Measurements from ENCODE around the gene ATG13. TPM values are rescaled to one million over a fixed set of nuclear protein-coding genes. Genes with fewer than 3 reads are reported as not detected.

The ATG13 gene
- total RNA-seq, 2 experiments from 2014 or later: 95.7 to 102 TPM

GRCh38 chr11:46697303-46697702, 80.0 kb downstream of the ATG13 start:
- Mint-ChIP-seq H3K4me1 (ENCODE audit: low read depth) (peaks cover 47% of the 10 kb centered on the region), H3K36me3 (ENCODE audit: low read depth) (peaks cover 69% of the 10 kb centered on the region), H3K9me3 (no peaks in the 10 kb centered on the region), H3K4me3 (peak overlapping the region; percentile 60), H3K27me3 (no peaks in the 10 kb centered on the region), H3K27ac (peak overlapping the region; percentile 52)
- DNase-seq: no peak
- no peaks in the 10 kb centered on the region for H3K27me3 ChIP-seq (ENCODE audit: control insufficient read depth in 1 of 2, insufficient read depth in 2 of 2, low read length in 2 of 2)
- TF ChIP-seq CTCF (IDR thresholded peaks at IDR 0.05): no peak
- POLR2A ChIA-PET: interaction anchor here (1.3 to 10.9 kb wide), 2 partner anchors 24 to 80 kb away, joined by 5 to 146 read pairs; partner anchors contain the start of genes ATG13 and HARBI1
- H3K27ac ChIP-seq (ENCODE audit: low read depth in 1 of 2, low read length in 2 of 2): no peak overlapping the region
- no peaks in the 10 kb centered on the region for H3K9me3 ChIP-seq (ENCODE audit: control insufficient read depth in 1 of 2, insufficient read depth in 1 of 2, low read length in 2 of 2)
- H3K4me3 ChIP-seq (ENCODE audit: low read length): no peak overlapping the region
- H3K4me1 ChIP-seq (ENCODE audit: insufficient read depth, low read length): peaks cover 68% of the 10 kb centered on the region
- intact Hi-C loops (cut with DNase I, micrococcal nuclease): loop anchor here in 1 of 2 experiments (10.0 kb wide), 1 partner anchor 583 kb away; no protein-coding TSS in a partner anchor
- no peak for ATAC-seq (ENCODE audit: poor library complexity)
- peaks cover 42% of the 10 kb centered on the region for H3K36me3 ChIP-seq (ENCODE audit: insufficient read depth, low read length)
- CTCF ChIA-PET: no interaction called here

- ChIA-PET POLR2A (interaction anchor here (1.3 to 10.9 kb wide), 2 partner anchors 25 to 81 kb away, joined by 5 to 146 read pairs; partner anchors contain the start of genes ATG13 and HARBI1), CTCF (no interaction called here)
- no peaks in the 10 kb centered on the region for H3K9me3 ChIP-seq (ENCODE audit: control insufficient read depth in 1 of 2, insufficient read depth in 1 of 2, low read length in 2 of 2)
- no peak for TF ChIP-seq CTCF (IDR thresholded peaks at IDR 0.05)
- Mint-ChIP-seq H3K4me3 (peak overlapping the region; percentile 60), H3K27ac (peak overlapping the region; percentile 52), H3K9me3 (no peaks in the 10 kb centered on the region), H3K4me1 (ENCODE audit: low read depth) (peaks cover 52% of the 10 kb centered on the region), H3K36me3 (ENCODE audit: low read depth) (peaks cover 69% of the 10 kb centered on the region), H3K27me3 (no peaks in the 10 kb centered on the region)
- ATAC-seq (ENCODE audit: poor library complexity): no peak
- intact Hi-C loops (cut with DNase I, micrococcal nuclease): loop anchor here in 1 of 2 experiments (10.0 kb wide), 1 partner anchor 583 kb away; no protein-coding TSS in a partner anchor
- peaks cover 44% of the 10 kb centered on the region for H3K36me3 ChIP-seq (ENCODE audit: insufficient read depth, low read length)
- H3K4me3 ChIP-seq (ENCODE audit: low read length): no peak overlapping the region
- no peak overlapping the region for H3K27ac ChIP-seq (ENCODE audit: low read depth in 1 of 2, low read length in 2 of 2)
- H3K27me3 ChIP-seq (ENCODE audit: control insufficient read depth in 1 of 2, insufficient read depth in 2 of 2, low read length in 2 of 2): no peaks in the 10 kb centered on the region
- peaks cover 71% of the 10 kb centered on the region for H3K4me1 ChIP-seq (ENCODE audit: insufficient read depth, low read length)
- DNase-seq: no peak
Observed at GRCh38 chr11:46697723-46698122, 80.4 kb downstream of the ATG13 start.

GRCh38 chr11:46698597-46698996, 81.2 kb downstream of the ATG13 start:
- H3K27me3 ChIP-seq (ENCODE audit: control insufficient read depth in 1 of 2, insufficient read depth in 2 of 2, low read length in 2 of 2): no peaks in the 10 kb centered on the region
- no peak overlapping the region for H3K27ac ChIP-seq (ENCODE audit: low read depth in 1 of 2, low read length in 2 of 2)
- CTCF ChIA-PET: interaction anchor here (1.2 kb wide), 1 partner anchor 169 kb away, joined by 3 read pairs; no protein-coding TSS in a partner anchor
- peaks cover 60% of the 10 kb centered on the region for H3K4me1 Mint-ChIP-seq (ENCODE audit: low read depth)
- peaks cover 46% of the 10 kb centered on the region for H3K36me3 ChIP-seq (ENCODE audit: insufficient read depth, low read length)
- no peaks in the 10 kb centered on the region for H3K27me3 Mint-ChIP-seq
- peaks cover 74% of the 10 kb centered on the region for H3K36me3 Mint-ChIP-seq (ENCODE audit: low read depth)
- H3K4me3 ChIP-seq (ENCODE audit: low read length): no peak overlapping the region
- ATAC-seq (ENCODE audit: poor library complexity) (no peak), DNase-seq (no peak)
- no peak for TF ChIP-seq CTCF (IDR thresholded peaks at IDR 0.05)
- intact Hi-C loops (cut with DNase I, micrococcal nuclease): loop anchor here in 1 of 2 experiments (10.0 kb wide), 1 partner anchor 584 kb away; no protein-coding TSS in a partner anchor
- peak overlapping the region; percentile 65 for H3K27ac Mint-ChIP-seq
- POLR2A ChIA-PET: interaction anchor here (0.6 to 10.9 kb wide), 3 partner anchors 26 to 212 kb away, joined by 3 to 146 read pairs (median 3); no protein-coding TSS in a partner anchor
- peak overlapping the region; percentile 96 for H3K4me3 Mint-ChIP-seq
- no peaks in the 10 kb centered on the region for H3K9me3 ChIP-seq (ENCODE audit: control insufficient read depth in 1 of 2, insufficient read depth in 1 of 2, low read length in 2 of 2)
- H3K4me1 ChIP-seq (ENCODE audit: insufficient read depth, low read length): peaks cover 76% of the 10 kb centered on the region
- no peaks in the 10 kb centered on the region for H3K9me3 Mint-ChIP-seq

Measured in CD4-positive, alpha-beta T cell (primary cell).